ENCODE measurements around the gene GPC6.

GPC6 gene

DNA sequence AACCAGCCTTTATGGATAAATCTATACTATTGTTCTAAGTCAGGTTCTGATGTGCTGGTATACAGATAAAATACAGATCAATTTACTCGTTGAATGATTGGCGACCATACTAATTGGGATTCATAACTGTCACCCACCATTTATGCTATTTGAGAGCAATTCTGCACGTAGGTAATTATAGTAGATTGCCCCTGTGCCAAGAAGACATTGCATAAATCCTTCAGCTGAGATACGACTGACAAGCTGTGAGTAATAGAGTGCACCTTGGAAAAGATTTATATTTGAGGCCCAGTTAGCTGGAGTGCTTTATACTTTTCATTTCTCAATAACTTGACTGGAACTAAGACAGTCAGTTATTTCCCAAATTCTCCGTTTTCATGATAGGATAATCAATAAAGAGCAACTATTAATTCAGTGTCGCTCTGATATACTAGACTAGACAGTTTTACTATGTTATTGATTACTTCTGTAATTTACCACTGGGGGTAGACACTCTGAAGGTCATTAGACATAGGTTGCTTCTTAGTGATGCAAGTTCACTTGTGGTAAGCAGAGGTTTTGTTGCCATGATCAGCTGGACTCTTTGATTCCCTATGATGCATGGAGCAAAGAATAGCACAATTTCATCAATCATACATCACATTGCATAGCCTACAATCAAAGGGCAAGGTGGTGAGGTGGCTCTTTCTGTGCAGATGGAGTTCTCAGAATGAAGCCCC, 536.3 kb downstream of the GPC6 start:
- no peak for DNase-seq (ENCODE audit: low read depth)
- H3K4me3 ChIP-seq (ENCODE audit: control insufficient read depth, low read depth, low read length) = no peak overlapping the region
- no peak for TF ChIP-seq CTCF (IDR thresholded peaks at IDR 0.05; ENCODE audit: control insufficient read depth, insufficient read depth, low read depth, low read length, missing control alignments)

- DNase-seq (ENCODE audit: low read depth) = no peak
Measured at GRCh38 chr13:93765062-93765461, 538.5 kb downstream of the GPC6 start.

DNA sequence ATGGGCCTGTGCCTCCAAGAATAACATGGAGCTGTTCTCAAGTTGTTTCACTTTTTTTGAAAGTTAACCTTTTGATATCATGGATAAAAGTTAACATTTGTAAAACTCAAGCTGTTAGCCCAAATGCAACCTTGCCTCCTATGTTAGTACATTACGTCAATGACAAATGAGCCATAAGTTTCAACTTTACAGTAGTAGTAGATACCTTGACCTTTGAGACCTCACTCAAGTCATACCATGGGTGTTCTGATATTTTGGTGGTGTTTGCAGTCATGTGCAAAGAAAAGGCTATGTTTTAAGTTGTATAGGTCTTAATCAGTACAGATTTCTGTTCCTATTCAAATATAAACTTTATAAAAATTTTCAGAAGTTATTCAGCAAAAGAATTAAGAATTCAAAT, 539.2 kb downstream of the GPC6 start:
- no peak overlapping the region for H3K4me3 ChIP-seq (ENCODE audit: control insufficient read depth, low read depth, low read length)
- TF ChIP-seq CTCF (IDR thresholded peaks at IDR 0.05; ENCODE audit: control insufficient read depth, insufficient read depth, low read depth, low read length, missing control alignments) = no peak
- DNase-seq (ENCODE audit: low read depth) = no peak

More at GRCh38 chr13:93765062-93765461, 538.5 kb downstream of the GPC6 start:
- H3K4me3 ChIP-seq (ENCODE audit: control insufficient read depth, low read depth, low read length) = no peak overlapping the region
- TF ChIP-seq CTCF (IDR thresholded peaks at IDR 0.05; ENCODE audit: control insufficient read depth, insufficient read depth, low read depth, low read length, missing control alignments) = no peak

DNA sequence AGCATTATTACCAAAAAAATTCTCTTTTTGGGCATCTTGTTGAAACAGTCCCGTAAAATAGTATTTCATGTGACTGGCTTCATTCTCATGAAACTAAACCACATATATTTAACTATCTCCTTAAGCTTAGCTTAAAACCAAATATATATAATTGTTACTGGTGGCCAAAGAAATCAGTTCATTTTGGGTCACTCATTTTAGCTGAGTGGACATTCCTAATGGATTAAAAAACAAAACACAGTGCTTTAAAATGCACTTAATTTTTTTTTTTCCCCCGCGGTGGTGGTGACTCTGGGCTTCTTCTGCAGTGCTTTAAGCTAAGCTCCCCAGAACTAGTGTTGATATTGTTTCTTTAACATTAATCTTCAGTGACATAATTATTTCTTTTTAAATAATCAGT, 540.1 kb downstream of the GPC6 start:
- H3K4me3 ChIP-seq (ENCODE audit: control insufficient read depth, low read depth, low read length) = no peak overlapping the region
- no peak for DNase-seq (ENCODE audit: low read depth)
- no peak for TF ChIP-seq CTCF (IDR thresholded peaks at IDR 0.05; ENCODE audit: control insufficient read depth, insufficient read depth, low read depth, low read length, missing control alignments)

- DNase-seq (ENCODE audit: low read depth) = no peak
- H3K4me3 ChIP-seq (ENCODE audit: control insufficient read depth, low read depth, low read length) = no peak overlapping the region
- no peak for TF ChIP-seq CTCF (IDR thresholded peaks at IDR 0.05; ENCODE audit: control insufficient read depth, insufficient read depth, low read depth, low read length, missing control alignments)
Measured at GRCh38 chr13:93767180-93767916, 540.7 kb downstream of the GPC6 start.

DNA sequence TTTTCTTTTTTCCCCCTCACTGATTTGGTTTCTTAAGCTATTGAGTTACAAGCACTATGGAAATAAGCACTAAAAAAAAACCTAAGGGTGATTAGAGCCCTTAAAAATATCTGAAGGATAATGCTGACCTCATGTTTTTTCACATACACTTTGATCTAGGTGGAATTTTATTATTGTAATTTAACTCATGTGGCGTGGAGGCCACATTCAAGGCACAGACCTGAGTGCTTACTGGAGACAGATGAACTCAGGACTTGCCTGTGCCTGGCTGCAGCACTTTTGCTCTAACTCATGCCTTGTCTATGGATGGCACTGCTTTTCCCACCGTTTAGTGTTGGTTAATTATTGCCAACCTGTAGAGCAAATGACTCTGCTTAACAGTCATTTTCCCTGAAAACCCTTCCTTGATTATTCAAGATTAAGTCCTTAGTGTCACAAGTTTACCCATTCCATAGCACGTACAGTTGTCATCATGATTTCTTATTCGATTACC, 541.4 kb downstream of the GPC6 start:
- TF ChIP-seq CTCF (IDR thresholded peaks at IDR 0.05; ENCODE audit: control insufficient read depth, insufficient read depth, low read depth, low read length, missing control alignments) = no peak
- no peak for DNase-seq (ENCODE audit: low read depth)
- no peak overlapping the region for H3K4me3 ChIP-seq (ENCODE audit: control insufficient read depth, low read depth, low read length)
